GM19025 (cell line): ENCODE results near the gene CTRB1.
"Not testable (repeated sequence)": the region's sequence is repeated elsewhere in the genome, so short reads cannot be mapped to it uniquely, and the experiment has no call there.

Experiments
- ATAC-seq: cut with Tn5 transposase; IDR thresholded peaks from one replicate; pipeline ENCODE4 v1.9.1; 2021; ENCODE audit warnings: mild to moderate bottlenecking, low read depth, moderate library complexity; ENCODE audit not compliant: unreplicated experiment

Gene CTRB1

GRCh38 chr16:75203667-75204409, 14.9 kb upstream of the CTRB1 start:
- no peak for ATAC-seq

GRCh38 chr16:75204410-75204758, 14.4 kb upstream of the CTRB1 start:
- no peak for ATAC-seq

GRCh38 chr16:75204905-75205304, 13.9 kb upstream of the CTRB1 start:
- not testable (repeated sequence) for ATAC-seq

- ATAC-seq = not testable (repeated sequence)
These were observed 13.3 kb upstream of the CTRB1 start for GRCh38 chr16:75205438-75205837.

- not testable (repeated sequence) for ATAC-seq
These were observed 12.6 kb upstream of the CTRB1 start for GRCh38 chr16:75205961-75206748.

- no peak for ATAC-seq
These were observed 11.9 kb upstream of the CTRB1 start, which contains the start of gene CTRB2 for GRCh38 chr16:75206749-75207451. TSS of gene CTRB2 (minus strand) at chr16:75207161. CDS start at chr16:75207141, 20 bp downstream.

- ATAC-seq = no peak
These were observed 11.0 kb upstream of the CTRB1 start for GRCh38 chr16:75207831-75208230.

GRCh38 chr16:75208242-75208825, 10.5 kb upstream of the CTRB1 start:
- ATAC-seq = no peak

GRCh38 chr16:75208861-75209505, 9.8 kb upstream of the CTRB1 start:
- no peak for ATAC-seq

- not testable (repeated sequence) for ATAC-seq
These were observed 9.3 kb upstream of the CTRB1 start for GRCh38 chr16:75209514-75209913.

- no peak for ATAC-seq
These were observed 8.8 kb upstream of the CTRB1 start for GRCh38 chr16:75209944-75210343.

GRCh38 chr16:75211286-75211685, 7.5 kb upstream of the CTRB1 start:
- ATAC-seq = not testable (repeated sequence)

GRCh38 chr16:75216127-75216526, 2.7 kb upstream of the CTRB1 start:
- no peak for ATAC-seq

- no peak for ATAC-seq
These were observed 2.2 kb upstream of the CTRB1 start for GRCh38 chr16:75216576-75216975.

- no peak for ATAC-seq
These were observed 1.4 kb upstream of the CTRB1 start for GRCh38 chr16:75217389-75217851.

- ATAC-seq = no peak
These were observed 300 bp downstream of the CTRB1 start for GRCh38 chr16:75219088-75219487.

- no peak for ATAC-seq
These were observed 1.1 kb downstream of the CTRB1 start for GRCh38 chr16:75219838-75220237.

- ATAC-seq = no peak
These were observed 3.5 kb downstream of the CTRB1 start for GRCh38 chr16:75222271-75222783.

- not testable (repeated sequence) for ATAC-seq
These were observed 4.3 kb downstream of the CTRB1 start for GRCh38 chr16:75223129-75223528.
